HUDEP-2 (cell line): Measurements from ENCODE around the gene POLD1.
A peak's percentile ranks its signal among the peaks of the same experiment; 100 is the strongest.

Source experiments
- DNase-seq, 76 experiments: peaks; one replicate each; lab custom pipeline; 2025; ENCODE audit not compliant: unreplicated experiment in 76 of 76; lab: John Stamatoyannopoulos, UW

POLD1 gene

DNA sequence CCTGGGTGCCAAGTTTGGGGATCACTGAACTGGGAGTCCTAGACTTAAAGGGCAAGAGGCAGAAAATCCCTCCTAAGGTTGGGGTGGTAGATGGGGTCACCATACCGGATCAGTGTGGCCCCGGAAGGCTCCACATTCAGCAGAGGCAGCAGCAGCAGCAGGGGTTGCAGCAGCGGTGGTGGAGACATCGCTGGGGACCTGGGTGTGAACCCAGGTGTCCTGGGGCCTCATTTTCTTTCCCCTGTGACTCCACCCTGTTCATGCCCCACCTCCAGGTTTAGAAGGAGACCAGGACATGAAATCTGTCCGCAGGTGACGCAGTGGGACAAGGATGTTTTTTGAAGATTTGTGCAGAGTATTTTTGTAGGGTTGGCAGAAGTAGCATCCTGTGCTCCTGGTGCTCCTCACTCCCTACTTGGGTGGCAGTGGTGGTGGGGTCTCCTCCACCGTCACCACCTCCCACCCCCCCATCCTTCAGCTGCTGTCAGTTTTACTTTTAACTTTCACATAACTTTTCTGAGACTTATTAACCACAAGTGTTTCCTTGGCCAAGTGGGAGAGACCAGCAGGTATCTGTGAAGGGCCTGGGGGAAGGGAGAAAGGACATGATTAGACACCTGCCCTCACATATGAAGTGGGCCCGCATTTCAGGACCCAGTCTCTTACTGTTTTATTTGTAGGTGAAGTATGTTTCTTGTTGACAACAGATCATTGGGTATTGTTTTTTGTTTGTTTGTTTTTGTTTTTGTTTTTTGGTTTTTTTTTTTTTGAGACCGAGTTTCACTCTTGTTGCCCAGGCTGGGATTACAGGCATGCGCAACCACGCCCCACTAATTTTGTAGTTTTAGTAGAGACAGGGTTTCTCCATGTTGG, 18.5 kb upstream of the POLD1 start, which contains the start of gene NAPSA:
TSS of gene NAPSA (minus strand) at position 206 of the 873 bp plus-strand sequence. CDS start at position 188, 18 bp downstream.
- DNase-seq = no peak

DNA sequence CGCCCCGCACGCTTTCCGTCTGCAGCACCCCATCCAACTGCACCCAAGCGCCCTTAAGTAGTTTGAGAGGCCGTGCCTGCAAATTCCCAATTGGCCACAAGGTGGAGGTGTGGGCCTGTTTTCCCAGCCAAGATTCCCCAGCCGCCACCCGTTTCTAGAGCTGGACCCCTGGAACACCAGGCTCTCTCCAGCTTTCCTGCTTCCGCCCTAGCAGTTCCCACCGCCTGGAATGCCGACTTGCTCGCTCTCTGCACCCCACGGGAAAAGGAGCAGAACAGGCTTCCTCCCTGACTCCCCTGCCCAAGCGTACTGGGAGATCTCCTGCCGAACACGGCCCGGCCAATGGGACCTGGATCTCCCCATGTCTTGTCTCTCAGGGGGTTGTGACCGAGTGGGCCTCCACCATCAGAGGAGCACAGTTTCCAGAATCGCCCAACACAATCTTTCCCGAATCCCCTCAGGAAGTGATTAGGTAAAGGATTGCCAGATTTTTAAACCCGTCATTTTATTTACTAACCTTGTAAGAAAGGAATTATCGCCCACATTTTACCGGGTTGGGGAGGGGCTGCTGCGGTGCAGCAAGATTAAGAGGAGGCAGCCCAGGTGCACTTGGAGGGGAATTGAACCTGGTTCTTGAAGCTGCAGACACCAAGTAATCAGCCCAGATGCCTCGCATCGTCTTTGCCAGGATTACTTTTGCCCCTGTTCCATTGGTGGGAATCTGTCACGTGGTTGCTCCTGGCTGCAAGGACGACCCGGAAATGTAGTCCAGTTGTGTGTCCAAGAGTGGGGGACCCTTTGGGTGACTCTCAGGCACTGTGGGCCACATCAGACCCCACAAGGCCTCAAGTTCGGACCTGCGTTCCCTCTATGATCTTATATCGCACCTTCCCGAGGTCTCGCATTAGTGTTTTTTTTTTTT, 15.2 kb upstream of the POLD1 start:
- DNase-seq = peak in 75 of 76 experiments; percentile 53 to 95 (median 83)

DNA sequence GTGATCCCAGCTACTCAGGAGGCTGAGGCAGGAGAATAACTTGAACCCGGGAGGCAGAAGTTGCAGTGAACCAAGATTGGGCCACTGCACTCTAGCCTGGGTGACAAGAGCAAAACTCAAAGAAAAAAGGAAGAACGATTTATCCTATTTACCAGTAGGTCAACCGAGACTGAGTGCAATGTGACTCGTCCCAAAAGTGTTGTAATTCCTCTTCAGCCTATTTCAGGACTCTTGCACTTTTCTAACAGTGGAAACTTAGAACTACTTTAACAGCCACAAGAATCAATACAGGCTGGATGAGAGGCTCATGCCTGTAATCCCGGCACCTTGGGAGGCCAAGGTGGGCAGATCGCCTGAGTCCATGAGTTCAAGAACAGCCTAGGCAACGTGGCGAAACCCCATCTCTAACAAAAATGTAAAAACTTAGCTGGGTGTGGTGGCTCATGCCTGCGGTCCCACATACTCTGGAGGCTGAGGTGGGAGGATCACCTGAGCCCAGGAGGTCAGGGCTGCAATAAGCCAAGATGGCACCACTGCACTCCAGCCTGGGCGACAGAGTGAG, 12.2 kb upstream of the POLD1 start:
- no peak for DNase-seq

DNA sequence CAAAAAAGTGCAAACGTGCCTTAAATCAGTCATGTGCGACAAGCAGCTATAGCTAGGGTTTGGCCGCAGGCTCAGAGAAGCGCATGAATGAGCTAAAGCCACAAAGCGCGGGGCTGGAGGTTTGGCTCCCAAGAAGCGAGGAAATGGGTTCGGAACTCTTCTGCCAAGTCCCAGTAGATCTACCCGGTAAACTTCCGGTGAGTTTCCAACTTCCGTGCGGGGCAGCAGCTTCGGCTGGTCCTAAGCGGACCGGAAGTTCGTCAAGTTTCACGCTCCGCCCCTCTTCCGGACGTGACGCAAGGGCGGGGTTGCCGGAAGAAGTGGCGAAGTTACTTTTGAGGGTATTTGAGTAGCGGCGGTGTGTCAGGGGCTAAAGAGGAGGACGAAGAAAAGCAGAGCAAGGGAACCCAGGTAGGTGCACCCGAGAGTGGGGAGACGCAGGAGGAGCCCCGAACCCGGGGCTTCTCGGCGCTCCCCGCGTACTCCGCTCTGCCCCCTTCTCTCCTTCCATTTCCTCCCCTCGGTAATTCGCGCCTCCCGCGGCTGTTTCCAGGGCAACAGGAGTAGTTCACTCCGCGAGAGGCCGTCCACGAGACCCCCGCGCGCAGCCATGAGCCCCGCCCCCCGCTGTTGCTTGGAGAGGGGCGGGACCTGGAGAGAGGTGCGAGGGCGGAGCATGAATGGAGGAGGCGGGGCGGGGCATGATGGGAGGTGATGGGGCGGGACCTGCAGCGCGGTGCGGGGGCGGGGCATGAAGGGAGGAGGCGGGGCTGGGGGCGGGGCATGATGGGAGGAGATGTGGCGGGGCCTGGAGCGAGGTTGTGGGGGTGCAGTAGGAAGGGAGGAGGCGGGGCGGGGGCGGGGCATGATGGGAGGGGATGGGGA, 7.7 kb upstream of the POLD1 start, which contains the start of gene NR1H2:
TSS of gene NR1H2 (plus strand) at position 292 of the 885 bp plus-strand sequence. CDS start 1,149 bp downstream, outside the sequence.
- peak in 75 of 76 experiments; percentile 72 to 100 (median 97) for DNase-seq

DNA sequence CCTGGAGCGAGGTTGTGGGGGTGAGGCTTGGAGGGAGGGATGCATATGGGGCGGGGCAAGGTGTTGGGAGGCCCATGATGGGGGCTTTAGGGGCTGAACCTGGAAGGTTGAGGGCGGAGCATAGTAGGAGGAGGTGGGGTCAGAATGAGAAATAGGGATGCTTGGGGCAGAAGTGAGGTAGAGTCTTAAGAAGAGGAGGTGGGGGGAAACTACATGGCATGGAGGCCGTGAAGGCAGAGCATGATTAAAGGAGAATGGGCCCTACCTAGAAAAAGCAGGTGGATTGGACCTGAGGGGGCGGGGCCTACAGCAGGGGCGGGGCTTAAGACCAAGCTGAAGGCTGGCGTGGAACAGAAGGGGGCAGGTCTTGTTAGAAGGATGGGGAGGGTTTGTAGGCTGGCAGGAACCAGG, 7.1 kb upstream of the POLD1 start:
- DNase-seq = peak in 69 of 76 experiments; percentile 22 to 98 (median 78)

DNA sequence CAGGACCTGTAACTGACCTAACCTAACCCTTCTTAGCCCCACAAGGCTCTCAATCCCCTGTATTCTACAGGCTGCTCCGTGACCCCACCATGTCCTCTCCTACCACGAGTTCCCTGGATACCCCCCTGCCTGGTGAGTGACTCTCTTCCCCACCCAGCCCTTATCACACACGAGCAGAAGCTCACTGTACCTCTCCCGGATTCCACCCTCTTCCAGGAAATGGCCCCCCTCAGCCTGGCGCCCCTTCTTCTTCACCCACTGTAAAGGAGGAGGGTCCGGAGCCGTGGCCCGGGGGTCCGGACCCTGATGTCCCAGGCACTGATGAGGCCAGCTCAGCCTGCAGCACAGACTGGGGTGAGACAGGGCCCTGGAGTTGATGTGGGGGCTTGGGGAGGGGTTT, 6.6 kb upstream of the POLD1 start:
- peak in 65 of 76 experiments; percentile 29 to 91 (median 71) for DNase-seq

DNA sequence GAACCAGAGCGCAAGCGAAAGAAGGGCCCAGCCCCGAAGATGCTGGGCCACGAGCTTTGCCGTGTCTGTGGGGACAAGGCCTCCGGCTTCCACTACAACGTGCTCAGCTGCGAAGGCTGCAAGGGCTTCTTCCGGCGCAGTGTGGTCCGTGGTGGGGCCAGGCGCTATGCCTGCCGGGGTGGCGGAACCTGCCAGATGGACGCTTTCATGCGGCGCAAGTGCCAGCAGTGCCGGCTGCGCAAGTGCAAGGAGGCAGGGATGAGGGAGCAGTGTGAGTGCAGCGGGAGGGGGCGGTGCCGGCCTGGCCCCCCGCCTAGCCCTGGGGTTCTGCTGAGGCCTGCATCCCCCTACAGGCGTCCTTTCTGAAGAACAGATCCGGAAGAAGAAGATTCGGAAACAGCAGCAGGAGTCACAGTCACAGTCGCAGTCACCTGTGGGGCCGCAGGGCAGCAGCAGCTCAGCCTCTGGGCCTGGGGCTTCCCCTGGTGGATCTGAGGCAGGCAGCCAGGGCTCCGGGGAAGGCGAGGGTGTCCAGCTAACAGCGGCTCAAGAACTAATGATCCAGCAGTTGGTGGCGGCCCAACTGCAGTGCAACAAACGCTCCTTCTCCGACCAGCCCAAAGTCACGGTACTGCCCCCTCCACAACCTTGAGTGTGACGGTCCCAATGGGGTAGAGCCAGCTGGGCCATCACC, 5.8 kb upstream of the POLD1 start:
- no peak for DNase-seq

DNA sequence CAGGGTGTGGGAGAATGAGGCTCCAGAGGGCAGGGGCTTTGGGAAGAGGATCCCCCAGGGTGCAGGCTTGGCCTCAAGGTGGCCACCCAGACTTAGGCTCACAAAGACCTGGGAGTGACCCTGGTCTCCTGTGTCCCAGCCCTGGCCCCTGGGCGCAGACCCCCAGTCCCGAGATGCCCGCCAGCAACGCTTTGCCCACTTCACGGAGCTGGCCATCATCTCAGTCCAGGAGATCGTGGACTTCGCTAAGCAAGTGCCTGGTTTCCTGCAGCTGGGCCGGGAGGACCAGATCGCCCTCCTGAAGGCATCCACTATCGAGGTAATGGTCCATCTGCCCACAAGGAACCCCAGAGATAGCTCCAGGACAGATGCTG, 5.3 kb upstream of the POLD1 start:
- no peak for DNase-seq

DNA sequence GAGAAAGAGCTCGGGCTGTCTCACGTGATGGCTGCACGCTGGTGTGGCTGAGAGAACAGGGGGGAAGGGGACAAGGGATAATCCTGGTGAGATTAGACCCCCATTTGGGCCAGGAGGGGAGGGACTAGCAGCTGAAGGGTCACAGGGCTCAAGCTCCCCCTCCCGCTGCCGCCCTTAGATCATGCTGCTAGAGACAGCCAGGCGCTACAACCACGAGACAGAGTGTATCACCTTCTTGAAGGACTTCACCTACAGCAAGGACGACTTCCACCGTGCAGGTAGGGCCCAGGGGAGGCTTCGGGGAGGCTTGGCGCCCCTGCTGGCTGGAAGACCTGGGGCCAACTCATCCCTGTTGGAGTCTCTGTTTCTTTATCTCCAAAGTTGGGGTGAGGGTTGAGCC, 4.5 kb upstream of the POLD1 start:
- no peak for DNase-seq

DNA sequence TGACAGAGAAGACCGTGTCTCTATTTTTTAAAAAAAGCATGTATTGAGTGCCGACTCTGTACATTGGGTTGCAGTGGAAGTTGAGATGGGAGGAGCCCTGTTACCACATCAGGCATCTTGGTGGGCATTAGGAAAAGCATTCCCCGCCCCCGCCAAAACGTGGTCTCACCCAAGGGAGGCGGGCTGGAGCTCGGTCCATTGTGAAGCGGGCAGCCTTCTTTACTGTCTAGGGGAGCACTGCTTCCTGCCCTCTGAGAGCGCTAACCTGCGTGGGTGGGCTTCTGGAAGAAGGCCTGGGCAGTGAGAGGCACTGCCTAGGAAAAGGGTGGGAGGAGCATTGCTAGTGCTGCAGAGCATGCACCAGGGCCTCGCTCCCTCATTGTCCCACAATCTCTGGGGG, 4.0 kb upstream of the POLD1 start:
- DNase-seq = no peak

DNA sequence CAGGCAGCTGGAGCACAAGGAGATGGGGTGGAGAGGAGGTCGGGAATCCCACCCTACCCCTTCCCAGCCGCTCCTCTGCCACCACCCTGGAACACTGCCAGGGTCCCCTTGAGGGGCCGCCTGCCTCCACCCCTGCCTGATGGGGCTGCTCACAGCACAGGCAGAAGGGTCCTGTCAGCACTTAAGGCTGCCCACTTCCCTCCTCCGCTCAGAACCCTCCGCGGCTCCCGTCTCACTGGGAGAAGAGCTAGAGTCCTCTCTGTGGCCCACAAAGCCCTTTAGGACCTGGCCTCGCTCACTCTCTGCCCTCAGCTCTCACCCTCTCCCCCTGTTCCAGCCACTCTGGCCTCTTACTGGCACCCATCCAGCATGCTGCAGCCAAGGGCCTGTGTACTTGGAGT, 3.4 kb upstream of the POLD1 start:
- DNase-seq = peak in 14 of 76 experiments; percentile 13 to 65 (median 36)

DNA sequence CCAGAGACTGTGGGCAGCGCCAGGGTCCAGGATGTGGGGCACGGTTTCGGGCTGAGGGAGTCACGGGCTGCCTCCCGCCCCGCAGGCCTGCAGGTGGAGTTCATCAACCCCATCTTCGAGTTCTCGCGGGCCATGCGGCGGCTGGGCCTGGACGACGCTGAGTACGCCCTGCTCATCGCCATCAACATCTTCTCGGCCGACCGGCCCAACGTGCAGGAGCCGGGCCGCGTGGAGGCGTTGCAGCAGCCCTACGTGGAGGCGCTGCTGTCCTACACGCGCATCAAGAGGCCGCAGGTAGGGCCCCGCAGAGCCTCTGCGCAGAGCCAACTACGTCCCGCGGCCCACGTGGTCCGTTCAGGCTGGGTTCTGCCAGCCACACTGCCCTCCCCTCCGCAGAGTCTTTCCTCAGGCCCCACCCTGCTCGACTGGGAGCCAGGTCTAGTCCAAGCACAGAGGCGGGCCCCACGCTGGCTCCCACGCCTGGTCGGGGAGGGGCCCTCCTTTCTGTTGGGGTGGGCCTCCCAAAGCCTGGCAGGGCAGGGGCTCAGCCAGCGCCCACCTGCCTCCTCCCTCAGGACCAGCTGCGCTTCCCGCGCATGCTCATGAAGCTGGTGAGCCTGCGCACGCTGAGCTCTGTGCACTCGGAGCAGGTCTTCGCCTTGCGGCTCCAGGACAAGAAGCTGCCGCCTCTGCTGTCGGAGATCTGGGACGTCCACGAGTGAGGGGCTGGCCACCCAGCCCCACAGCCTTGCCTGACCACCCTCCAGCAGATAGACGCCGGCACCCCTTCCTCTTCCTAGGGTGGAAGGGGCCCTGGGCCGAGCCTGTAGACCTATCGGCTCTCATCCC, 2.0 kb upstream of the POLD1 start:
- DNase-seq = peak in 7 of 76 experiments; percentile 18 to 40 (median 26)

DNA sequence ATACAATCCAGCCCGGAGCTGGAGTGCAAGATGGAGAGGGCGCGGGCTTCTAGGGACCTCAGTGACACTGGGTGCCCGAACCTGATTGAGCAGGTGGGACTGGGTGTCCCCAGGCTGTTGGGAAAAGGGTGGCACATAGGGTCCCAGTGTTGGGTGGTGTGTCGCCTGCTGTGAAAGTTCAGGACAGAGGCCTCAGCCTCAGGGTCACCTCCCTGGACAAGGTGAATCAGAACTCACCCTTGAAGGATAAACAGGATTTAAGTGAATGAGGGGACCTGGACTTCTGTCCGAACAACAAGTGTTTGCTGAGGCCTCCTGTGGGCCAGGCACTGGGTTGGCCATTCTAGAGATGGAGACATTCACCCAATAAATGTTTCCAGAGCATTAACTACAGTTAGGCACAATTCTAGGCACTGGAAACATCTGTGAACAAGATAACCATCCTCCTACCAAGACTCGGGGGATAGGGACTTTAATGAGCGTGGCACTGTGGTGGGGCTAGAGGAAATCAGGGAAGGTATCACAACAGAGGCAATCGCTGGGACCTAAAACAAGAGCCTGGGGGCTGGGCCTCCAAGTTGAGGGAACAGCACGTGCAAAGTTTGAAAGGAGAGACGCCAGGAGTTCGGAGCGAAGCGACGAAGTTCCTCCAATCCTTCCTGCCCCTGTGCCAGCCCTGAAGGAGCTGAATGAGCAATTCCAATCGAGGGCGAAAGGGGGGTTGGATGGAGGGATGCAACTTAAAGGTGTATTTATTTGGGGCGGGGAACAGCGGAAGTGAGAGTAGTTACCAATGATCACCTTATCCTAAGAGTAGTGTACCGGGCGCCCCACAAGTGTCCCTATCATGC, 921 bp upstream of the POLD1 start:
- DNase-seq = peak in 3 of 76 experiments; percentile 23 to 48 (median 32)

DNA sequence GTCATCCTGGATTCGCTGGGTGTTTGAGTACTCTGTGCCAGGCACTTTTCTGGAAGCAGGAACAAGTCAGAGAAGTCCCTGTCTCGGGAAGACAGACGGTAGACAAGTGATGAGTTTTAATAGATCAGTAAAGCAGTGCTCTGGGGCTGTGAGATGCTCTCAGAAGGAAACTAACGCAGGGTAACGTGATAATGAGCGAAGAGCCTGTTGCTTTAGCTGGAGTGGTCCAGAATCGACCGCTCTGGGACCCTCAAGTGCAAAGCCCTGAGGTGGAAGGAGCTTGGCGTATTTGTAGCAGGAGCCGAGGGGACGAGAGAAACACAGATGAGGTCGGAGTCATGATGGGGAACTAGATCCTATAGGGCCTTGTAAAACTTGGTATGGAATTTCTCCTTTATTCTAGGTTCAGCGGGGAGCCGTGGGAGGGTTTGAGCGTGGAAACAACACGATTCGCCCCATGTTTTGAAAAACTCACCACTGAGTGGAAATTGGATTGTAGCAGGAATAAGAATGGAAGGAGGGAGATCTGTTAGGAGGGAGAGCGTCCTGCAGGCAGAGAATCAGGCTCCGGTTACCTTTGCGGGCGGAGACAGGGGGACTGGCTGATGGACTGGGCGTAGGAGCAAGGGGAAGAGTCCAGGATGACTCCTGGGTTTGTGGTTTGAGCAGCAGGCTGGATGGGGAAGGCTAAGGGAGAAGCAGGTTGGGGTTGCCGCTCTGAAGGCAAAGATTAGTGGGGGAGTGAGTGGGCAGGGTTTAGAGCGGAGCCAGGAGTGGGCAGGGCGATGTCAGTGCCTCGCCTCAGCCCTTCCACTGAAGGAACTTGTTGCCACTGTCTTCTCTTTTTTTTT, 763 bp downstream of the POLD1 start:
- DNase-seq = peak in 47 of 76 experiments; percentile 20 to 73 (median 46)

DNA sequence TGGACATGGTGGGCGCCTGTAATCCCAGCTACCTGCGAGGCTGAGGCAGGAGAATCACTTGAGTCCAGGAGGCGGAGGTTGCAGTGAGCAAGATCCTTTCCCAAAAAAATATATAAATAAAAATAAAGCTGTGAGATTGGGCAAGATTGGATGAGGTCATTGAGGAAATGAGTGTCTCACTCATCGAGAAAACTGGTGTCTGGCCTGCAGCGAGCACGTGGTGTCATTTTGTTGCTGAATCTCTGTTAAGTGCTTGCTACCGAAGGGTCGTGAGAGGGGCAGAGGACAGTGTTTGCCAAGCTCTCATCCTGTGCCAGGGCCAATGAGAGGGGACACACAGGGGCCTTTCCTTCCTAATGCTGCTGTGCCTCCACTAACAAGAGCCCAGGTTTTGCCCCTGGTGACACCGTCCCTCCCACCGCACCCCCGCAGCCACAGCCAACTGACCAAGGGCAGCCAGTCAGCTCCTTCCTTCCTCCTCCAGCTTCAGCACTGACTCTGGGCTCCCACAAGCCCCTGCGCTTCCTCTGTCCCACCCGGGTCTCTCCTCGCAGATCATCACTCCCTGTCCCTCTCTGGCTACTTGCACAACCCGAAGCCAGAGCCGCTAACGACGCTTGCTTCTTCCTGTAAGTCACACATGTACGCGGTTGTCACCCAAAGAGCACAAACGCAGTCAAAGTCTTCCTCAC, 3.2 kb downstream of the POLD1 start:
- DNase-seq = no peak

DNA sequence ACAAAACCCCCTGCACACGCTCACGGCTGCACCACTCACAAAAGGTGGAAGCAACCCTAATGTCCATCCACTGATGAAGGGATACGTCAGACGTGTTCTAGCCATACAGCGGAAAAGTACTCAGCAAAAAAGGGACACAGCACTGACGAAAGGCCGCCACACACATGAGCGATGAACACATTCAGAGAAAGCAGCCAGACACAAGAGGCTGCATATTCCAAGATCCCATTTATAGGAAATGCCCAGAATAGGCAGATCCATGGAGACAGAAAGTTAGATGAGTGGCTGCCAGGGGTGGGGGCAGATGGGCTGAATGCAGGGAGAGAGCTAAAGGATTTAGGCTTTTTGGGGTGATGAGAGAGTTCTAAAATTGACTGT, 3.7 kb downstream of the POLD1 start:
- no peak for DNase-seq
